ENCODE measurements around the gene EPB41L4A.

DNA sequence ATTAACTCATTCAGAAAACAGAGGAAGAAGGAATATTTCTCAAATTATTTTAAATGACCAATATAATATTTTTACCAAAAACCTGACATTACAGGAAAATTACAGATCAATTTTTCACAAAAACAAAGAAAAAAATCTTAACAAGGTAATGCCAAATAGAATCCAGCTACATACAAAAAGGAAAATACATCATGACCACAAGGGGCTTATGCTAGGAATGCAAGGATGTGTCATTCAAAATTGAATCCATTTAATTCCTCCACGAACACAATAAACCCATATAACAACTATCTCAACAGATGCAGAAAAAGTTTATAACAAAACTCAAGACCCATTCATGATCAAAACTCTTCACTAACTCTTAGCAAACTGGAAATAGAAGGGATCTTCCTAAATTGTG lies 239.8 kb downstream of the EPB41L4A start:
- TF ChIP-seq TAF1 (IDR thresholded peaks at IDR 0.05; ENCODE audit: low read depth): no peak
- TF ChIP-seq EZH2 (IDR thresholded peaks at IDR 0.05; ENCODE audit: borderline replicate concordance, insufficient read depth, low read length, poor library complexity, severe bottlenecking): no peak
- no peak for TF ChIP-seq SMC3 (conservative IDR thresholded peaks at IDR 0.05; ENCODE audit: poor library complexity)

Measured in neural cell (in vitro differentiated cells).